ENCODE measurements around the gene GALNT2. TPM values are rescaled to one million over a fixed set of nuclear protein-coding genes. Genes with fewer than 3 reads are reported as not detected.

The GALNT2 gene
- total and polyA plus RNA-seq, 7 donors = 43.7 to 88.7 (median 75.7) TPM

DNA sequence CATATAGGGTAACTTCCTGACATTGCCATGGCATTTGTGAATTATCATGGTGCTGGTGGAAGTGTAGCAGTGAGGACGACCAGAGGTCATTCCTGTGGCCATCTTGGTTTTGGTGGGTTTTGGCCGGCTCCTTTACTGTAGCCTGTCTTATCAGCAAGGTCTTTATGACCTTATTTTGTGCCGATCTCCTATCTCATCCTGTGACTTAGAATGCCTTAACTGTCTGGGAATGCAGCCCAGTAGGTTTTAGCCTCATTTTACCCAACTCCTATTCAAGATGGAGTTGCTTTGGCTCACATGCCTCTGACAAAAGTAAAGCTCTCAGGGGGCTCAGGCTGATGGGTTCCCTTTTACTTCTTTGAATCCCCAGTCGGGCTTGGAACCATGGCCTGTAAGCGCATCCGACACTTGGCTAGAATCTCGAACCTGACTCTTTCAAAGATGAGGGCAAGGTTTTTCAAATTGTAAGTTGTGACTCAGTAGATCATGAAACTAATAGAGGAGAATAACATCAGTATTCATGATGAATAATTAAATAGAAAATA, 85.0 kb downstream of the GALNT2 start:
- intact Hi-C loops (cut with DNase I) = no loop called here
- Histone ChIP-seq H3K27ac (no peak overlapping the region), H3K4me1 (peaks cover 72% of the 10 kb centered on the region), H3K9me3 (no peaks in the 10 kb centered on the region), H3K4me3 (no peak overlapping the region), H3K27me3 (ENCODE audit: insufficient read depth in 3 of 3, low read length in 2 of 3) (no peaks in the 10 kb centered on the region), H3K36me3 (ENCODE audit: insufficient read depth in 1 of 2, low read depth in 1 of 2) (no peaks in the 10 kb centered on the region)
- DNase-seq (no peak), ATAC-seq (no peak)
- TF ChIP-seq, protein P1, sequence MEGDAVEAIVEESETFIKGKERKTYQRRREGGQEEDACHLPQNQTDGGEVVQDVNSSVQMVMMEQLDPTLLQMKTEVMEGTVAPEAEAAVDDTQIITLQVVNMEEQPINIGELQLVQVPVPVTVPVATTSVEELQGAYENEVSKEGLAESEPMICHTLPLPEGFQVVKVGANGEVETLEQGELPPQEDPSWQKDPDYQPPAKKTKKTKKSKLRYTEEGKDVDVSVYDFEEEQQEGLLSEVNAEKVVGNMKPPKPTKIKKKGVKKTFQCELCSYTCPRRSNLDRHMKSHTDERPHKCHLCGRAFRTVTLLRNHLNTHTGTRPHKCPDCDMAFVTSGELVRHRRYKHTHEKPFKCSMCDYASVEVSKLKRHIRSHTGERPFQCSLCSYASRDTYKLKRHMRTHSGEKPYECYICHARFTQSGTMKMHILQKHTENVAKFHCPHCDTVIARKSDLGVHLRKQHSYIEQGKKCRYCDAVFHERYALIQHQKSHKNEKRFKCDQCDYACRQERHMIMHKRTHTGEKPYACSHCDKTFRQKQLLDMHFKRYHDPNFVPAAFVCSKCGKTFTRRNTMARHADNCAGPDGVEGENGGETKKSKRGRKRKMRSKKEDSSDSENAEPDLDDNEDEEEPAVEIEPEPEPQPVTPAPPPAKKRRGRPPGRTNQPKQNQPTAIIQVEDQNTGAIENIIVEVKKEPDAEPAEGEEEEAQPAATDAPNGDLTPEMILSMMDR (IDR thresholded peaks at IDR 0.05) = no peak
- 90 to 95% (median 92%) methylated on average over 7 of the region's 7 CpGs for WGBS, 3 donors

DNA sequence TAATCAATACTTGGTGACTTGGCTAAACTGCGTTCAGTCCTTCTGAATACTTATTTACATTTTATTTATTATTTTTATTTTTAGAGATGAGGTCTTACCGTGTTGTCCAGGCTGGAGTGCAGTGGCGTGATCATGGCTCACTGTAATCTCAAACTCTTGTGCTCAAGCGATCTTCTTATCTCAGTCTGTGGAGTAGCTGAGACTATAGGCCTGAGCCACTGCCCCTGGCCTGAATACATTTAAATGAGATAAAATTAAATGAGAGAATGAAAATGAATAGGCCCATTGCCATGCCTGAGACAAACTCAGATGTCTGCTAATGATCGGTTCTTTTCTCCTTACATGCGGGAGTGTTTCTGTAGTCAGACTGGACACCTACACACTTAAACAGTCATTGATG, 86.0 kb downstream of the GALNT2 start:
- H3K4me3 ChIP-seq = no peak overlapping the region
- peak overlapping the region; percentile 67 for H3K27ac ChIP-seq
- H3K36me3 ChIP-seq (ENCODE audit: insufficient read depth in 1 of 2, low read depth in 1 of 2) = no peaks in the 10 kb centered on the region
- no peaks in the 10 kb centered on the region for H3K9me3 ChIP-seq
- TF ChIP-seq, protein P1 (IDR thresholded peaks at IDR 0.05) = no peak
- no peaks in the 10 kb centered on the region for H3K27me3 ChIP-seq (ENCODE audit: insufficient read depth in 3 of 3, low read length in 2 of 3)
- H3K4me1 ChIP-seq = peaks cover 72% of the 10 kb centered on the region
- ATAC-seq (no peak), DNase-seq (no peak)
- intact Hi-C loops (cut with DNase I) = no loop called here
- 89 to 98% (median 92%) methylated on average over 6 of the region's 6 CpGs for WGBS, 3 donors

DNA sequence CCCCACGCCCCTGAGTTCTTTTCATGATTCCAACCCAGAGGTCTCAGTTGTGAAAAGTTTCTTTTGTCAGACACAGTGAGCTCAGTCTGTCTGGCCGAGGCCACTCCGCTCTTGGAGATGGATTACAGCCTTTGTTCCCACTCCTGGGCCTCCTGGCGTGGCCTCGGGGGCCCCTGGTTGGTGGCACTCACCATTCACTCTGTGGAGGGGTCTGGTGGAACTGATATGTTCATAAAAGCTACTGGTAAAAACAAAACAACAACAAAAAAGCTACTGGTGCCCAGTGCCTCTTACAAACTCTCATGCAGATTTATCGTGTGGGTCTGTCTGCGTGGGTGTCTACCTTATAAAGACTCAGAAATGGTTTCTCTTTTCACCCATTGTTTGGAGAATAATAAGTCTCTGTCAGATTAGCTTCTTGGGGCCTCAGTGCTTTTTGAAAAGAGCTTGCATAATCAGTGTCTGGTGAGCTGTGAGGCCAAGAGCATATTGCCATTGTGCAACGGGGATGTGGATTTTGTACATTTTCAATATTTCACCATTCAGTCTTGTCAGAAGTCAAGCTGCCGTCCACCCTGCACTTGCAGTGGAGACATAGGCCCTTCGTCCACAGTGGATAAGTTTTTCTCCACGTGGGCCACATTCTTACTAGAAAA, 86.7 kb downstream of the GALNT2 start:
- ATAC-seq (peak in 2 of 4 donors; percentile 13 to 31), DNase-seq (no peak)
- H3K27ac ChIP-seq = peak overlapping the region; percentile 67
- H3K9me3 ChIP-seq = no peaks in the 10 kb centered on the region
- intact Hi-C loops (cut with DNase I) = no loop called here
- TF ChIP-seq, protein P1 (IDR thresholded peaks at IDR 0.05) = no peak
- 76 to 82% (median 81%) methylated on average over 11 of the region's 11 CpGs for WGBS, 3 donors
- H3K27me3 ChIP-seq (ENCODE audit: insufficient read depth in 3 of 3, low read length in 2 of 3) = no peaks in the 10 kb centered on the region
- peaks cover 72% of the 10 kb centered on the region for H3K4me1 ChIP-seq
- no peaks in the 10 kb centered on the region for H3K36me3 ChIP-seq (ENCODE audit: insufficient read depth in 1 of 2, low read depth in 1 of 2)
- no peak overlapping the region for H3K4me3 ChIP-seq

DNA sequence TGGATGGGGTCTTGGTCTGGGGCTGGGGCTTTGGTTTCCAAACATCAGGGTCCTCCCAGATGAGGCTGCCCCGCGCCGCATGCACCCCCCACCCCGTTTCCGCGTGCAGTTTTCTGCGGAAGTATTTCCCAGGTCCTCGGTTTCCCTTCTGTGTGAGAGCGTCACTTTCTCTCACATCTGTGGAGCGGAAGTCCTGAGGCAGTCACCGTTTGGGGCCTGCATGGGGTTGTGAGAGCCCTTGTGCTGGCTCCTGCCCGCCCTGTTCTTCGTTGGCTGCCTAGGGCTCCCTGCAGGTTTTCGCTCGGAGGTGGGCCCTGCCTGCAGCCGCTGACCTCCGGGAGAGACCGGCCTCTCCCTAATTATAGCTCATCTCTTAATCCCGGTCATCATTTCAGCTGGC, 88.0 kb downstream of the GALNT2 start:
- H3K4me3 ChIP-seq = no peak overlapping the region
- WGBS, 3 donors = 55 to 68% (median 63%) methylated on average over 19 of the region's 19 CpGs
- TF ChIP-seq, protein P1 (IDR thresholded peaks at IDR 0.05) = no peak
- H3K27me3 ChIP-seq (ENCODE audit: insufficient read depth in 3 of 3, low read length in 2 of 3) = no peaks in the 10 kb centered on the region
- H3K4me1 ChIP-seq = peaks cover 76% of the 10 kb centered on the region
- no peaks in the 10 kb centered on the region for H3K9me3 ChIP-seq
- peak in 3 of 4 donors; percentile 42 to 57 (median 47) for ATAC-seq
- no peaks in the 10 kb centered on the region for H3K36me3 ChIP-seq (ENCODE audit: insufficient read depth in 1 of 2, low read depth in 1 of 2)
- no peak for DNase-seq
- intact Hi-C loops (cut with DNase I) = loop anchor here in 1 of 2 donors (5.0 kb wide), 1 partner anchor 47 kb away; no protein-coding TSS in a partner anchor
- peak overlapping the region; percentile 67 for H3K27ac ChIP-seq

All from psoas muscle (tissue), 8 donors.